ENCODE data around the gene PRR33. TPM values are rescaled to one million over a fixed set of nuclear protein-coding genes. Genes with fewer than 3 reads are reported as not detected.

Gene PRR33
- not detected in 2 replicates for total RNA-seq

DNA sequence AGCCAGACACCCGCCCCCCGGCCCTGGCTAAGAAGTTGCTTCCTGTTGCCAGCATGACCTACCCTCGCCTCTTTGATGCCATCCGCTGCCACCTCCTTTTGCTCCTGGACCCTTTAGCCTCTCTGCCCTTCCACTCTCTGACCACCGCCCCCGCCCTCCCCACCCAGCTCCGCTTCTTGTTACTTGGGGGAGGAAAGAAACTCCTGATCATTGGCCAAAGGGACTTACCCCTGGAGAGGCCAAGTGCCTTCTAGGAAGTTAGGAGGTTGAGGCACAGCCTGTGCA, at the start of gene PRR33:
Gene PRR33, minus strand, starts transcription at position 65 of the 285 bp plus-strand sequence. CDS start 1,311 bp downstream, outside the sequence.
- intact Hi-C loops (cut with micrococcal nuclease): no loop called here

DNA sequence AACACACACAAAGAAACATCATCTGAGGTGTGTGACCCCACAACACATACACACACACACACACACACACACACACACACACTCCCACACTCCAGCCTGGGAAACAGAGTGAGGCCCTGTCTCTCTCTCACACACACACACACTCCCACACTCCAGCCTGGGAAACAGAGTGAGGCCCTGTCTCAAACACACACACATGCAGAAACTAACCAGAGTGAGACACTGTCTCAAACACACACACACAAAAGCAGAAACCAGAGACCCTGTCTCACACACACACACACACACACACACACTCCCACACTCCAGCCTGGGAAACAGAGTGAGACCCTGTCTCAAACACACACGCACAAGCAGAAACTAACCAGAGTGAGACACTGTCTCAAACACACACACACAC, 48.1 kb upstream of the PRR33 start:
- intact Hi-C loops (cut with micrococcal nuclease): loop anchor here (1.0 kb wide), 1 partner anchor 25 kb away; no protein-coding TSS in a partner anchor

DNA sequence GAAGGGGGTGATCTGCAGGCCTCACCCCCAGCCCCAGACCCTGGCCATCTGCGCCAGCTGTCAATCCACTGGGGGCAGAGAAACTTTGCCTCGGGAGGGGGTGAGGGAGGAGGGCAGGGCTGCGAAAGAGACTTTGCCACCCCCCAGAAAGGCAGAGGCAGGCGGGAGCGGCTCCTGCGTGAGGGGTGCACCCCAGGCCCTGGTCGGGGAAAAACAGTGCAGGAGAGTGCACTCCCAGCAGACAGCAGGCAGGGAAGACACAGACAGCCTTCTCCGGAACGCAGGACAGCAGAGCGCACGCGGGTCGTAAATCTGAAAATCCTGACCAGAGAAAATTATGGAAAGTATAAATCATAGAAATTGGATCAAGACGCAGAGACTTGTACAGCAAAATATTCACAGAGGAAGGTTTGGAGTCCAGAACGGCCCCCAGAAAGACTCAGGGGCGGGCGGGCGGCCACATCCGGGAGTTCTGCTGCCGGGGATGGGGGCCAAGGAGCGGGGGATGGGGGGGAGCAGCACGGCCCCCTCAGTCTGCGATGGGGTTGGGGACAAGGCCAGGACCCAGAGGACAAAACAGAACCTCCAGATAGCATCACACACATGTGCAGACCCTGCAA, 47.4 kb upstream of the PRR33 start:
- intact Hi-C loops (cut with micrococcal nuclease): loop anchor here (1.0 kb wide), 1 partner anchor 25 kb away; no protein-coding TSS in a partner anchor

DNA sequence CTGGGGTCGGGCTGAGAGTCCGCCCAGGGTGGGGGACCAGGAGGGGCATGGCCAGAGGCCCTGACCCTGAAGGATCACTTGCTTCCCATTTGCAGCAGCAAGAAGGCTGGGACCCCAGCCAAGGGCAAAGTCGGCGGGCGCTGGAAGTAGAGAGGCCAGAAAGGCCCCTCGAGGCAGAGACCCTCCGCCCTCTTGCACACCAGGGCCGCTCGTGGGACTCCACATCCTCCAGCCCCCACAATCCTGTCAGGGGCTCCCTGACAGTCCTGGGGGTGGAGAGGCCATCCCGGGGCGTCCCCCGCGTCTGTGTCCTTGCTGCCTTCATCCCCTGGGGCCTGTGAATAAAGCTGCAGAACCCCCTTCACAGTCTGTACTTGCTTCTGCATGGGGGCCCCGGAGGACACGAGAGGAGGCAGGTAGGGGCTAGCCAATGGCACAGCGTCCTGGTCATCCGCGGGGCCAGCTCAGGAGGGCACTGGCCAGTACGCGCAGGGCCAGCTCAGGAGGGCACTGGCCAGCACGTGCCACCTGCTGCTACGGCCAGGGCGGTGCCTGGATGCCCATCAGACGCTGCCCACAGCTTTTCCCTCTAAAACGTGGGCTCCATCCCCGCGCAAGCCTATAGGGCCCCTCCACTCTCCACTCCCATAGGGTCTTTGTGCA, 46.8 kb upstream of the PRR33 start:
- intact Hi-C loops (cut with micrococcal nuclease): loop anchor here (1.0 kb wide), 1 partner anchor 24 kb away; no protein-coding TSS in a partner anchor

DNA sequence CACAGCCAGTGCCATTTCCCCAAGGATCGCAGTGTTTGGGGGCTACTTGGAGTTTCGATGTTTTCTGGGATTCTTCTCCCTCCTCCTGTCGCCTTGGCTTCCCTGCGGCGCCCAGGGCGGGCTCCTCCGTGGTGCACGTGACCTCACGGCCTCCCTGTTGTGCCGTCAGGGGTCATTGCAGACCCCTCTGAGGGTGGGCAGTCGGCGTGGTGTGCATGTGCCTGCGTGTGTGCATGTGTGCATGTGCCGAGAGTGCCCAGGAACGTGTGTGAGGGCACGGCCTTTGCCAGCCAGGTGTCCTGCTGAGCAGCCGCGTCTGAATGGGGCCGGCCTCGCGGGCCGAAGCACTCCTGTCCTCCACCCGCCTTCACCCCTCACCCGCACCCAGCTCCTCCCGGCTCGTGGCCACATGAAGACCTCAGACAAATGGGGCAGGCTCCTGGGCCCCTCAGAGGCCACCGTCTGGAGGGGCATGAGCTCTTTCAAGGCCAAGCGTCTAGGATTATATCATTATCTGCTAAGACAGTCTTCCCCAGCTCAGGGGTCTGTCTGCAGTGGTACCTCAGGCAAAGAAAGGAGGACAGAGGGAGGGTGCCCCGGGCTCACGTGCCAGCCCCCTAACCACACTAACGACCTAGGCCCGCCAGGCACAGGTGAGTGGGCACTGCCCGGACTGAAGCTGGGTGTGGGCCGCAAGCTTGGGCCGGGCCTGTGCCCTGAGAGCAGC, 46.1 kb upstream of the PRR33 start:
- intact Hi-C loops (cut with micrococcal nuclease): no loop called here

DNA sequence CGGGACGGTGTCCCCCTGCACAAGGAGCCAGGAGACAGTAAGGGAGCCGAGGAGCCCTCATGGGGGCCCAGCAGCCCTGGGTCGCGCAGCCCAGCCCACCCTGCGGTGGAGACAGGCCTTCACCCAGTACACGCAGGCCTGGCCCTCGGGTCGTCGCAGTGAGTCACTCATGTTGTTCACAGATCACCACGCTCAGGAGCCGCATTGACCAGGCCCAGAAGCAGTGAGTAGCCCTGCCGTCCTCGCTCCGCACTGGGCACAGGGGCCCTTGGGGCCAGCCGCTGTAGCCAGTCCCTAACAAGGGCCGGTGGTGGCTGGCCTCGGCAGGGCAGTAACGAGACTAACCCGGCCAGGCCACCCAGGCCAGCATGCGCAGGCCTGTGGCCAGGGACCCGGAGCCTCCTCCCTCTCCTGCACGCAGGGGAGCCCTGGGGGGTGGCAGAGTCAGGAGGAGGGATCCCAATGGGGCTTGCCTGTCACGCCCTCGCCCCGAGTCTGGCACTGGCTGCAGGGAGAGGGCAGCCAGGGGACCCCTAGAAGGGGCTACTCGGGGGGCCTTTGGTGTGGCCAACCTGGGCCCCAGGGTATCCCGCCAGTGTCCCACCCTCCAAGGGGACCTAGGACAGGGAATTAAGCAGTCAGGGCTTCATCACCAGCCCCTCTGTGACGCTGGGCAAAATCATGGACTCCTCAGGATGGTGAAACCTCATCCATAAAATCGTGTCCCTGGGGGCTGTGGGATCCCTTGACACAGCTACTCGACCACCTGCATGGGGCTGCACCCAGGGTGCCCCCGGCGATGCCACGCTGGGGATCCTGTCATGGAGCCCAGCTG, 45.3 kb upstream of the PRR33 start:
- intact Hi-C loops (cut with micrococcal nuclease): no loop called here

DNA sequence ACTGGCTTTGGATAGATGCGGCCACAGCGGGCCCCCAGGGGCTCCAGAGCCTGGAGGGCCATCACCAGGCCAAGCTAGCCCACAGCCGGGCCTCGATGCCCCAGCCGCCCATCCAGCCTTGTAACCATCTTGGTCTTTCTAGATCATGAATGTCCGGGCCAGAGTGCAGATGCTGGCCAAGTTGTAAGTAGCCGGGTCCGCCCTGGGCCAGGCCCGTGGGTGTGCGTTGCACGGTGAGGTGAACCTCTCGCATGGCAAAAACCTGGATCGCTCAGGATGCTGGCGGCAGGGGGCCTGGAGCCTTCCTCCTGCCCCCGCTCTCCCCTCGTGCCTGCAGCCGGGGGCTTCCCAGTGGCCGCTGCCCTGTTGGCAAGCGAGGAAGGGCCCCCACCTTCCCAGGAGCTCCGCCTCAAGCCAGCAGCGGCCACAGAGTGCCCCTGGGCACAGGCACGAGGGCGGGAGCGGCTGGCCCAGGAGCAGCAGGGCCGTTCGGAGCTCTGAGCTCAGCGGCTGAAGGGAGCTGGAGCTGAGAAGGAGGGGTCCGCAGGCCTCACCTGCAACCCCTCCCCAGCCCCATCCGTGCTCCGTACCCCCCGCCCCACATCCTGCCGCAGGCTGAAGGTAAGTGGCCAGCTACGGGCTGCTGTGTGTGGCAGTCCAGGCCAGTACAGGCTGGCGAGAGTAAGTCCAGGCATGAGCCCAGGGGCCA, 44.5 kb upstream of the PRR33 start:
- intact Hi-C loops (cut with micrococcal nuclease): no loop called here

DNA sequence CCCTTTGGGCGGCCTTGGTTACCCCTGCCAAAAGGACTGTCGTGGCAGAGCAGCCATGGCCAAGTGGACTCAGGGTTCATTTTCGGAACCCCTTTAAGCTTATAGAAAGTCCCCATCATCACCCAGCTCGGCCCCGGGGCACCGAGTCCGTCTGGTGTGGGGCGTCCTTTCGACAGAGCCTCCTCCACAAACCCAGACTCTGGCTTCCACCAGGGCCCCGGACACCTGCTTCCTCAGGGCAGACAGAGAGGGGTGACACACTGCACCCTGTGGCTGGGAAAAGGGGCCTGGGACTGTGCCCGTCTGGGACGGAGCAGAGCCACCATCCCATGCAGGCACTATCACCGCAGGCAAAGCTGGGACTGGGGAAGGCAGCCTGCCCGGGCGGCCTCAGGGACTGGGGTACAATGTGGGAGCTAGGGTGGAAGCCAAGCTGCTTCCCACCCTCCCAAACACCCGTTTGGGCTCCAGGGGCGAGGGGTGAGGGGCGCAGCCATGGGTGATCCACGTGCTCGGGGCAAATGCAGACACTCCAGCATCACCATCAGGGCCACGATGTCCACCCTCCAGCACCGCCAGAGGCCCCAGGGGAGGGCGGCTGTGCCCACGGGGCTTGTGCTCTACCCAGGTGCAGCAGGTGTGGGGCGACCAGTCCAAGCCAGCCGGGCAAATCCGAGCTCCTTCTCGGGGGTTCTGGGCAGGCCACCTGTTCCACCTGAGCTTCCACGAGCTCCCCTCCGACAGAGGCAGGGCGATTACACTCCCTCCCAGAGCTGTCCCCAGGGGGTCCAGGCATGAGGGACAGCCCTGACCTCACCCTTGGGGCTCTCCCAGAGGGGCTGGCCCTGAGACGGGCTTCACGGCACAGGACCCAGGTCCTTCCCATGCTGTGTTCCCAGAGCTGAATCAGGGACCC, 43.7 kb upstream of the PRR33 start:
- intact Hi-C loops (cut with micrococcal nuclease): no loop called here

DNA sequence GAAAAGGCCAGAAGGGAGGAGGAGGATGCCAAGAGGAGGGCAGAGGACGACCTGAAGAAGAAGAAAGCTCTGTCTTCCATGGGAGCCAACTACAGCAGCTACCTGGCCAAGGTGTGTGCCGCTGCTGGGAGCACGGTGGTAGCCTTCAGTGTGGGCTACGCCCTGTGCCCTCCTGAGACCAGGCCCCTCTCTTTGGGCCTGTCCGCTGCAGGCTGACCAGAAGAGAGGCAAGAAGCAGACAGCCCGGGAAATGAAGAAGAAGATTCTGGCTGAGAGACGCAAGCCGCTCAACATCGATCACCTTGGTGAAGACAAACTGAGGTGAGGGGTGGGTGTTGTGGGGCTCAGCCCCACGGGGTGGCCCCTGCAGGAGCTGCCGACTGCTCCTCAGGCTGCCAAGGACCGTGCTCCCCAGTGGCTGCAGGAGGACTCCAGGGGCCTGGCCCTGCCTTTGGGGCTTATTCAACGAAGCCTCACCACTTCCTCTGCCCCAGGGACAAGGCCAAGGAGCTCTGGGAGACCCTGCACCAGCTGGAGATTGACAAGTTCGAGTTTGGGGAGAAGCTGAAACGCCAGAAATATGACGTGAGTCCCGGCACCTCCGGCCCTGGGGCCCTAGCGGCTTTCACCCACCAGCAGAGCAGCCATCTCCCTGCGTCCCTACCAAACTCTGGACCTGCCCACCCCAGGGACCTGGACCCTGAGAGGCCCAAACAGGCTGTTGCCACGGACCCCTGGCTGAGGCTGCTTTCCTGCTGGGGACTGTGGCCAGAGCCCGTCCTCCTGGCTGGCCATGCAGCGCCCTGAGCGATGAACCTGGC, 42.9 kb upstream of the PRR33 start:
- intact Hi-C loops (cut with micrococcal nuclease): no loop called here

DNA sequence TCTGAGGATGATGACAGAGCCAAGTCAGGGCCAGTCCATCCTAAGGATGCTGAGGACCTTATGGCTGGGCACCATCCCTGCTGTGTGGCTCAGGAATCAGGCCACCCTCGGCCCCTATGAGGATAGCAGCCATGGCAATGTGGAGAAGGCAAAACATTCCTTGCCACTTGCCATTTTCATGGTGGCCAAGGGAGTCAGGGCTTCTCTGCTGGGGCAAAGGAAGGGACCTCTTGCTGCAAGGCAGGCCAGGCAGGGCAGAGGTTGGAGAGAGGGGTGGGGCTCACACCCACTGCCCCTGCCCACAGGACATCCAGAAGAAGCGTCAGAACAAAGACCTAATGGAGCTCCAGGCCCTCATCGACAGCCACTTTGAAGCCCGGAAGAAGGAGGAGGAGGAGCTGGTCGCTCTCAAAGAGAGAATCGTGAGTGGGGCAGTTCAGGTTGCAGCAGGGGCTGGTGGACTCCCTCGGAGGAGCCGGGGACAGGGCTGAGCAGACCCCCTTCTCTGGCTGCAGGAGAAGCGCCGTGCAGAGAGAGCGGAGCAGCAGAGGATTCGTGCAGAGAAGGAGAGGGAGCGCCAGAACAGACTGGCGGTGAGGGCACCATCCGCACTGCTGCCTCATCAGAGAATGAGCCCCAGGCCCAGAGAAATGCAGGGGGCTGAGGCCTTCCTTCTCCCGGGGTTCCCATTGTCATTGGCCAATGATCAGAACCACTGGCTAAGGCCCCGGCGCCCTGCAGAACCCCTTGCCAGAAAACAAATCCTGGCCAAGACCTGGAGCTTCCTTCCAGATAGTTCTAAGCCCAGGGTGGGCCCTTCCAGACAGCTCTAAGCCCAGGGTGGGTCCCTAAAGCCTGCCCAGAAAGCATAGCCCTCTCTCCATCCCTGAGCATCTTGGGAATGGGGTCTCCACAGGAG, 42.0 kb upstream of the PRR33 start:
- intact Hi-C loops (cut with micrococcal nuclease): no loop called here

DNA sequence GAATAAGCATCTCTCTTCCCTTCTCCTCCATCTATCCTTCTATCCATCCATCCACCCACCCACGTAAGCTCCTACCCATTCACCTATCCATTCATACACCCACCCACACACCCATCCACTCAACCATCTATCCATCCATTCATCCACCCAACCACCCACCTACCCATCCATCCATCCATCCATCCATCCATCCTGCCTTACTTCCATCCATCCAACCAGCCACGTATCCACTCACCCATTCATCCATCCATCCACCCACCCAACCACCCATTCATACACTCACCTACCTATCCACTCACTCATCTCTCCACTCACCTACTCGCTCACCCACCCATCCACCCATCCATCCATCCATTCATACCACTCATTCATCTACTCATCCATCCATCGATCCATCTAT, 41.0 kb upstream of the PRR33 start:
- intact Hi-C loops (cut with micrococcal nuclease): no loop called here

DNA sequence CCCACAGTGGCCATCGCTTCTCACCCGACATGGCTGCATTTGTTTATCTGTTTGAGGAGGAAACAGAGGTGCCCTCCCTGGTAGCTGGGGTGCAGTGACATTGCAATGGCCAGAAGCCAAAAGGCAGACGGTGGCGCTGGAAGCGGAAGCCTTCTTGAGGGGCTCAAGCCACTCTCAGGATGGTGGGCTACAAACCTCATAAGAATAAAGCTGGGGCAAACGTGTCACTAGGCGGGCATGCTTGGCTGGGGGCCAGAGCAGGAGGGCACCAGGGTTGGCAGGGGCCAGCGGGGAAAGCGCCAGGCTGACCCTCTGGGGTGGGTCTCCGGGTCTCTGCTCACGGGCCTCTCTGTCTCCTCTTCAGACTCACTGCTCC, 40.4 kb upstream of the PRR33 start:
- intact Hi-C loops (cut with micrococcal nuclease): no loop called here

DNA sequence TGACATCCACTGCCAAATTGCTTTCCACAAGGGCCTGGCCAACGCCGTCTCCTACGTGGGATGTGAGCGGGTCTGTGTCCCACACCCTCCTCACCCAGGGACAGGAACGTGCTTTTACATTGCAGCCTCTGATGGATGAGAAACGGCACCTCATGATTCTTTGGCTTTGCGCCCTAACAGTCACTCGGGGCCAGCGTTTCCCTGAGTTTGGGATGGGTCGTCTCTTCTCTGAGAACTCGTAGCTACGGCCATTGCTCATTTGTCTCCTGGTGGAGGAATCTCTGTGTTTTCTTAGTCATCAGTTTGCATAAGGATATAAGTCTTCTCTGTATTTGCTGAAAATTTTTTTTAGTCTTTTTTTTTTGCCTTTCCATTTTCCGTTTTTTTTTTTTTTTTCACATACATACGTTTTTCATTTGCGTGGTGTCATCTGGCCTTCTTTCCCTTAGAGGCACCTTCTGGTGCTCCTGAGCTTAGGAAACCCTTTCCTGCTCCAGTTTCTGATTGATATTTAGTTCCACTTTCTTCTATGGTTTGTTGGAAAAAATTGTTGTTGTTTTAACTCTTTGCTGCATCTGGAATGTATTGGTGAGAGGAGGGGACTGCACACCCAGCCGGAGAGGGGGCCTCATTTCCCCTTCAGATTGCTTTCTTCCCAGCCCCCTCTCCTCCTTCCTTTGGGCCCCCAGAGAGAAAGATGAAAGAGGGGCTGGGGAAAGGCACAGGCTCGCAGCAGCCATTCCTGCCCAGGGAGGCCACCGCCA, 39.8 kb upstream of the PRR33 start:
- intact Hi-C loops (cut with micrococcal nuclease): no loop called here

DNA sequence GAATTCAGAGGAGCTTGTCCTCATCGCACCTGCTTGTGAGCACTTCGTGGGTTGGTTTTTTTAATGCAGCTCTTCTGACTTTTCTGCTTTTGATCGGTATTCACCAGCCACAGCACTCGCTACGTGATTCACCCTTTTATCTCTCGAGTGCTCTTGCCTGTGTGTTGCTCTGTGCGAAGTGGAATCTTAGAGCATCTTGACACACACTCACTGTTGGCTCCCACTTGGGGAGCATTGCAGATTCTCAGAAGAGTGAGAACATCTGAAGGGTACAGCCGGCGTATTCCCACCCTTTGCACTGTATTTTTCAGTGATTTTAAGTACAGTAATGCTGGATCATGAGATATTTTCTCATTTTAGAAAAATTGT, 38.8 kb upstream of the PRR33 start:
- intact Hi-C loops (cut with micrococcal nuclease): no loop called here

DNA sequence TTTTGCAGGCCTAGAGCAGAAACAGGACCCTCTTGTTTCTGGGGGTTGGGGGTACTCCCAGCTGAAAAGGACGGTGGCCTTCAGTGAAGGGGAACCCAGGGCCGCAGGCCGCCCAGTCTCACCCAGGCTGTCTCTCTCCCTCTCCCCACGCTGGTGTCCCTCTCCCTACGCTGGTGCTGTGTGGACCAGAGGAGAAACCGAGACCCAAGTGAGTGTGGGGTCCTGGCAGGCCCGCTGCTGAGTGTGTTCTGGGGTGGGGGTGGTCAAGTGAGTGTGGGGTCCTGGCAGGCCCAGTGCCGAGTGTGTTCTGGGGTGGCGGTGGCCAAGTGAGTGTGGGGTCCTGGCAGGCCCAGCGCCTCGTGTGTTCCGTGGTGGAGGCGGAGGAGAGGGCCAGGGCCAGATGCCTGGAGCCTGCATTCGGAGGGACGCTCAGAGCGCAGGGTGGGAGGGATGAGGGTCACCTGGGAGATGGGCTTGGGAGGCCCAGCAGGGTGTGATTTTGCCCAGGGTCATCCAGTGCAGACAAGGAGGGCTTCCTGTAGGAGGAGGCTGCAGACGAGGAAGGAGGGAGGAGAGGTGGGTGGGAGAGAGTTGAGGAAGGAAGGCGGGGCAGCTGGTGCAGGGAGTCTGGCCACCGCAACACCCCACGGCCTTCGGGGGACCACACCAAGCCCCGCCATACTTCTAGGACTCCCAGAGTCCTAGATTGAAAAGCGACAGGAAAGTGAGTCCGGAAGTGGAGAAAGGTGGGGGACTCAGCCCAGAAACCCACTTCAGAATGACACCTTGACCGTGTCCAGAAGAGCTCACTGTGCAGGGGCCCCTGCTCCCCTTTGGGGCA, 38.1 kb upstream of the PRR33 start:
- intact Hi-C loops (cut with micrococcal nuclease): no loop called here

DNA sequence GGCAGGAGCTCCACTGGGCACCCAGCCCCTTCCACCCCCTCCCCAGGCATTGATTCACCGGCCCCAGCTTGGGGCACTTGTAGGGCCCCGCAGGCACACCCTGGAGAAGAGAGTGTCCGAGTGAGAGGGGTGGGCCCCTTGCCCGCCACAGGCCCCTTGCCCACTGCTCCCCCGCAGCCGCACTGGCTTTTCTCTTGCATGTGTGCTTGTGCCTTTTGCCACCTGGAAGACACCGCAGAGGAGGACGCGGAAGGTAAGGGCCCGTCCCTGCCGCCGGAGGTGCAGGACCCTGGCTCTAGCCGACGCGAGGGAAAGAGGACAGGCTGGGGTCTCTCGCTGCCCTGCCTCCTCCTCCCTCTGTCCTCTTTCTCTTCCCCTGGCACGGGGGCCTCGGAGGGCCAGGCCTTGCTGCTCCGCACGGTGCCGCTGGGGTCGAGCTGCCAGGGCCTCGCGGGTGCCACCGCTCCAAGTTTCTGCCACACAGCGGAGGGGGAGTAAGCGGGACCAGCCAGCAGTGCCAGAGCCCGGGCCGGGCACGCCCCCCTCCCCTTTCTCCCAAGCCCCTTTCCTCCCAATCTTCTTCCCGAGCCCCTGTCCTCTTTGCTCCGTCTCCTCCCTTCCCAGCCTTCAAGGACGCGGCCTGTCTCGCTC, 37.3 kb upstream of the PRR33 start:
- intact Hi-C loops (cut with micrococcal nuclease): no loop called here
